CD4-positive, alpha-beta T cell treated with Interleukin-6 at 100 ng/mL for 8 hours (primary cell): Measurements from ENCODE around the gene GLG1.
"Not testable (repeated sequence)": the region's sequence is repeated elsewhere in the genome, so short reads cannot be mapped to it uniquely, and the experiment has no call there.

Experiments used
- DNase-seq: peaks from one replicate; pipeline ENCODE4 v3.0.0-alpha.2; 2020; ENCODE audit warnings: mixed read lengths, low spot score

The GLG1 gene

GRCh38 chr16:74575175-74575806 is 31.6 kb downstream of the GLG1 start:
- no peak for DNase-seq

- no peak for DNase-seq
Observed at GRCh38 chr16:74574146-74574545, 32.8 kb downstream of the GLG1 start.

GRCh38 chr16:74573622-74574021 is 33.3 kb downstream of the GLG1 start:
- DNase-seq, result no peak

GRCh38 chr16:74570412-74571301 is 36.3 kb downstream of the GLG1 start:
- no peak for DNase-seq

GRCh38 chr16:74568961-74569631 is 37.8 kb downstream of the GLG1 start:
- DNase-seq, result no peak

GRCh38 chr16:74567901-74568300 is 39.0 kb downstream of the GLG1 start:
- DNase-seq, result no peak

GRCh38 chr16:74565378-74565777 is 41.5 kb downstream of the GLG1 start:
- no peak for DNase-seq

GRCh38 chr16:74564451-74564984 is 42.4 kb downstream of the GLG1 start:
- no peak for DNase-seq

GRCh38 chr16:74563828-74564263 is 43.1 kb downstream of the GLG1 start:
- DNase-seq, result no peak

- no peak for DNase-seq
Observed at GRCh38 chr16:74562117-74562516, 44.8 kb downstream of the GLG1 start.

GRCh38 chr16:74561626-74562025 is 45.3 kb downstream of the GLG1 start:
- no peak for DNase-seq

- DNase-seq, result no peak
Observed at GRCh38 chr16:74560912-74561311, 46.0 kb downstream of the GLG1 start.

- no peak for DNase-seq
Observed at GRCh38 chr16:74558873-74559272, 48.0 kb downstream of the GLG1 start.

GRCh38 chr16:74557275-74557674 is 49.6 kb downstream of the GLG1 start:
- DNase-seq, result no peak

- no peak for DNase-seq
Observed at GRCh38 chr16:74556375-74556922, 50.5 kb downstream of the GLG1 start.

GRCh38 chr16:74552357-74552756 is 54.6 kb downstream of the GLG1 start:
- DNase-seq, result not testable (repeated sequence)

GRCh38 chr16:74550227-74551019 is 56.5 kb downstream of the GLG1 start:
- DNase-seq, result not testable (repeated sequence)

GRCh38 chr16:74546112-74546511 is 60.8 kb downstream of the GLG1 start:
- not testable (repeated sequence) for DNase-seq

GRCh38 chr16:74542911-74543578 is 63.9 kb downstream of the GLG1 start:
- not testable (repeated sequence) for DNase-seq

GRCh38 chr16:74540663-74541062 is 66.3 kb downstream of the GLG1 start:
- DNase-seq, result not testable (repeated sequence)

- DNase-seq, result not testable (repeated sequence)
Observed at GRCh38 chr16:74538801-74539200, 68.1 kb downstream of the GLG1 start.
